ENCODE results near the gene ZAR1L.
A peak's percentile ranks its signal among the peaks of the same experiment; 100 is the strongest.

ZAR1L gene

GRCh38 chr13:32300920-32301319, 14.2 kb downstream of the ZAR1L start:
- Histone ChIP-seq H2BK120ac (ENCODE audit: low read depth, low read length) (no peak overlapping the region), H3K9ac (ENCODE audit: low read depth, low read length, poor library complexity) (no peak overlapping the region), H3K9me3 (replicated peaks in 1 of 2; ENCODE audit: control insufficient read depth in 2 of 2, insufficient read depth in 1 of 2, low read depth in 1 of 2, low read length in 2 of 2) (no peaks in the 10 kb centered on the region), H4K91ac (ENCODE audit: low read depth, low read length, poor library complexity) (no peak overlapping the region), H2BK15ac (ENCODE audit: low read length) (no peak overlapping the region), H3K4me1 (ENCODE audit: control insufficient read depth in 2 of 2, insufficient read depth in 1 of 2, low read depth in 1 of 2, low read length in 2 of 2) (peaks cover 0 to 2% of the 10 kb centered on the region in 2 donors), H3K79me1 (ENCODE audit: low read depth, low read length) (no peaks in the 10 kb centered on the region), H3K27me3 (ENCODE audit: control insufficient read depth in 3 of 3, insufficient read depth in 3 of 3, low read depth in 1 of 3, low read length in 3 of 3) (no peaks in the 10 kb centered on the region), H2AK5ac (ENCODE audit: low read depth, low read length) (no peak overlapping the region), H3K4me3 (ENCODE audit: low read length in 2 of 2) (no peak overlapping the region), H4K8ac (ENCODE audit: low read depth, low read length) (no peak overlapping the region), H2AFZ (ENCODE audit: low read length) (no peak overlapping the region), H2BK5ac (ENCODE audit: low read length) (no peak overlapping the region), H3K36me3 (replicated peaks in 1 of 2; ENCODE audit: control insufficient read depth in 2 of 2, insufficient read depth in 2 of 2, low read length in 2 of 2) (no peaks in the 10 kb centered on the region), H2BK12ac (ENCODE audit: low read length) (no peak overlapping the region), H3K4ac (ENCODE audit: low read length) (no peak overlapping the region), H3K18ac (ENCODE audit: low read length) (no peak overlapping the region), H3K14ac (ENCODE audit: low read length) (no peak overlapping the region), H3K4me2 (ENCODE audit: insufficient read depth, low read length, poor library complexity, severe bottlenecking) (no peak overlapping the region), H3K23ac (ENCODE audit: low read depth, low read length, poor library complexity) (no peak overlapping the region), H3K27ac (replicated peaks; ENCODE audit: low read length) (no peak overlapping the region)
- no peak for DNase-seq (ENCODE audit: low spot score)
- no CpG with 5 or more reads among the region's 1 CpG for WGBS, 2 donors (ENCODE audit: extremely low coverage in 2 of 2, insufficient read length in 2 of 2, insufficient replicate concordance in 1 of 2)

GRCh38 chr13:32300406-32300805, 14.8 kb downstream of the ZAR1L start:
- no peaks in the 10 kb centered on the region for H3K27me3 ChIP-seq (ENCODE audit: control insufficient read depth in 3 of 3, insufficient read depth in 3 of 3, low read depth in 1 of 3, low read length in 3 of 3)
- H3K4me3 ChIP-seq (ENCODE audit: low read length in 2 of 2): no peak overlapping the region
- H2BK5ac ChIP-seq (ENCODE audit: low read length): no peak overlapping the region
- H4K8ac ChIP-seq (ENCODE audit: low read depth, low read length): no peak overlapping the region
- no peak overlapping the region for H2AK5ac ChIP-seq (ENCODE audit: low read depth, low read length)
- no peak for DNase-seq (ENCODE audit: low spot score)
- H3K9me3 ChIP-seq (replicated peaks in 1 of 2; ENCODE audit: control insufficient read depth in 2 of 2, insufficient read depth in 1 of 2, low read depth in 1 of 2, low read length in 2 of 2): no peaks in the 10 kb centered on the region
- H3K23ac ChIP-seq (ENCODE audit: low read depth, low read length, poor library complexity): no peak overlapping the region
- H3K9ac ChIP-seq (ENCODE audit: low read depth, low read length, poor library complexity): no peak overlapping the region
- H2BK15ac ChIP-seq (ENCODE audit: low read length): no peak overlapping the region
- peaks cover 0 to 2% of the 10 kb centered on the region in 2 donors for H3K4me1 ChIP-seq (ENCODE audit: control insufficient read depth in 2 of 2, insufficient read depth in 1 of 2, low read depth in 1 of 2, low read length in 2 of 2)
- H3K18ac ChIP-seq (ENCODE audit: low read length): no peak overlapping the region
- H3K27ac ChIP-seq (replicated peaks; ENCODE audit: low read length): no peak overlapping the region
- H3K14ac ChIP-seq (ENCODE audit: low read length): no peak overlapping the region
- H2BK12ac ChIP-seq (ENCODE audit: low read length): no peak overlapping the region
- no peak overlapping the region for H3K4me2 ChIP-seq (ENCODE audit: insufficient read depth, low read length, poor library complexity, severe bottlenecking)
- H3K79me1 ChIP-seq (ENCODE audit: low read depth, low read length): no peaks in the 10 kb centered on the region
- no peaks in the 10 kb centered on the region for H3K36me3 ChIP-seq (replicated peaks in 1 of 2; ENCODE audit: control insufficient read depth in 2 of 2, insufficient read depth in 2 of 2, low read length in 2 of 2)
- H2BK120ac ChIP-seq (ENCODE audit: low read depth, low read length): no peak overlapping the region
- H3K4ac ChIP-seq (ENCODE audit: low read length): no peak overlapping the region
- peak overlapping the region; percentile 67 for H2AFZ ChIP-seq (ENCODE audit: low read length)
- no peak overlapping the region for H4K91ac ChIP-seq (ENCODE audit: low read depth, low read length, poor library complexity)
- WGBS, 2 donors (ENCODE audit: extremely low coverage in 2 of 2, insufficient read length in 2 of 2, insufficient replicate concordance in 1 of 2): no CpG with 5 or more reads among the region's 8 CpGs

GRCh38 chr13:32299893-32300292, 15.3 kb downstream of the ZAR1L start:
- no peak overlapping the region for H3K18ac ChIP-seq (ENCODE audit: low read length)
- no peaks in the 10 kb centered on the region for H3K9me3 ChIP-seq (replicated peaks in 1 of 2; ENCODE audit: control insufficient read depth in 2 of 2, insufficient read depth in 1 of 2, low read depth in 1 of 2, low read length in 2 of 2)
- no peak overlapping the region for H2BK12ac ChIP-seq (ENCODE audit: low read length)
- WGBS, 2 donors (ENCODE audit: extremely low coverage in 2 of 2, insufficient read length in 2 of 2, insufficient replicate concordance in 1 of 2): no CpG with 5 or more reads among the region's 4 CpGs
- no peak overlapping the region for H3K14ac ChIP-seq (ENCODE audit: low read length)
- no peak overlapping the region for H4K91ac ChIP-seq (ENCODE audit: low read depth, low read length, poor library complexity)
- H3K79me1 ChIP-seq (ENCODE audit: low read depth, low read length): no peaks in the 10 kb centered on the region
- H2BK5ac ChIP-seq (ENCODE audit: low read length): no peak overlapping the region
- no peak for DNase-seq (ENCODE audit: low spot score)
- H4K8ac ChIP-seq (ENCODE audit: low read depth, low read length): no peak overlapping the region
- H3K9ac ChIP-seq (ENCODE audit: low read depth, low read length, poor library complexity): no peak overlapping the region
- no peak overlapping the region for H2BK15ac ChIP-seq (ENCODE audit: low read length)
- H3K27ac ChIP-seq (replicated peaks; ENCODE audit: low read length): no peak overlapping the region
- no peak overlapping the region for H2BK120ac ChIP-seq (ENCODE audit: low read depth, low read length)
- H3K27me3 ChIP-seq (ENCODE audit: control insufficient read depth in 3 of 3, insufficient read depth in 3 of 3, low read depth in 1 of 3, low read length in 3 of 3): no peaks in the 10 kb centered on the region
- H2AFZ ChIP-seq (ENCODE audit: low read length): peak overlapping the region; percentile 67
- no peaks in the 10 kb centered on the region for H3K36me3 ChIP-seq (replicated peaks in 1 of 2; ENCODE audit: control insufficient read depth in 2 of 2, insufficient read depth in 2 of 2, low read length in 2 of 2)
- peaks cover 0 to 2% of the 10 kb centered on the region in 2 donors for H3K4me1 ChIP-seq (ENCODE audit: control insufficient read depth in 2 of 2, insufficient read depth in 1 of 2, low read depth in 1 of 2, low read length in 2 of 2)
- H3K4ac ChIP-seq (ENCODE audit: low read length): no peak overlapping the region
- no peak overlapping the region for H3K23ac ChIP-seq (ENCODE audit: low read depth, low read length, poor library complexity)
- H2AK5ac ChIP-seq (ENCODE audit: low read depth, low read length): no peak overlapping the region
- H3K4me2 ChIP-seq (ENCODE audit: insufficient read depth, low read length, poor library complexity, severe bottlenecking): no peak overlapping the region
- H3K4me3 ChIP-seq (ENCODE audit: low read length in 2 of 2): no peak overlapping the region

- no peak overlapping the region for H3K14ac ChIP-seq (ENCODE audit: low read length)
- no peak overlapping the region for H3K9ac ChIP-seq (ENCODE audit: low read depth, low read length, poor library complexity)
- H3K4me1 ChIP-seq (ENCODE audit: control insufficient read depth in 2 of 2, insufficient read depth in 1 of 2, low read depth in 1 of 2, low read length in 2 of 2): peaks cover 0 to 2% of the 10 kb centered on the region in 2 donors
- H2AK5ac ChIP-seq (ENCODE audit: low read depth, low read length): no peak overlapping the region
- H2BK12ac ChIP-seq (ENCODE audit: low read length): no peak overlapping the region
- H3K79me1 ChIP-seq (ENCODE audit: low read depth, low read length): no peaks in the 10 kb centered on the region
- no peak overlapping the region for H3K4ac ChIP-seq (ENCODE audit: low read length)
- H3K4me3 ChIP-seq (ENCODE audit: low read length in 2 of 2): no peak overlapping the region
- H2BK5ac ChIP-seq (ENCODE audit: low read length): no peak overlapping the region
- H3K23ac ChIP-seq (ENCODE audit: low read depth, low read length, poor library complexity): no peak overlapping the region
- H3K27ac ChIP-seq (replicated peaks; ENCODE audit: low read length): no peak overlapping the region
- DNase-seq (ENCODE audit: low spot score): no peak
- no peak overlapping the region for H3K18ac ChIP-seq (ENCODE audit: low read length)
- no peak overlapping the region for H4K8ac ChIP-seq (ENCODE audit: low read depth, low read length)
- H2AFZ ChIP-seq (ENCODE audit: low read length): no peak overlapping the region
- no peaks in the 10 kb centered on the region for H3K36me3 ChIP-seq (replicated peaks in 1 of 2; ENCODE audit: control insufficient read depth in 2 of 2, insufficient read depth in 2 of 2, low read length in 2 of 2)
- H2BK120ac ChIP-seq (ENCODE audit: low read depth, low read length): no peak overlapping the region
- WGBS, 2 donors (ENCODE audit: extremely low coverage in 2 of 2, insufficient read length in 2 of 2, insufficient replicate concordance in 1 of 2): no CpG with 5 or more reads among the region's 6 CpGs
- H3K9me3 ChIP-seq (replicated peaks in 1 of 2; ENCODE audit: control insufficient read depth in 2 of 2, insufficient read depth in 1 of 2, low read depth in 1 of 2, low read length in 2 of 2): no peaks in the 10 kb centered on the region
- H2BK15ac ChIP-seq (ENCODE audit: low read length): no peak overlapping the region
- no peak overlapping the region for H4K91ac ChIP-seq (ENCODE audit: low read depth, low read length, poor library complexity)
- H3K4me2 ChIP-seq (ENCODE audit: insufficient read depth, low read length, poor library complexity, severe bottlenecking): no peak overlapping the region
- no peaks in the 10 kb centered on the region for H3K27me3 ChIP-seq (ENCODE audit: control insufficient read depth in 3 of 3, insufficient read depth in 3 of 3, low read depth in 1 of 3, low read length in 3 of 3)
Measured at GRCh38 chr13:32298695-32299094, 16.5 kb downstream of the ZAR1L start.

All from neuronal stem cell (in vitro differentiated cells).